Breast epithelium (tissue), 4 donors: ENCODE data around the gene CPSF4L. TPM values are rescaled to one million over a fixed set of nuclear protein-coding genes. Genes with fewer than 3 reads are reported as not detected.

Experiments used
- DNase-seq, 2 donors: peaks; one replicate each; pipeline ENCODE4 v3.0.0-alpha.2; 2019; ENCODE audit warnings: low spot score in 2 of 2
- H3K27ac ChIP-seq, 2 donors: fragments of 200-600 bp; sonication (generic) in 1 of 2; one replicate each; pipeline ENCODE4 v1.5.1; 2016 to 2019; ENCODE audit warnings: mild to moderate bottlenecking in 1 of 2
- H3K27me3 ChIP-seq, 2 donors: fragments of 200-600 bp; sonication (generic) in 1 of 2; one replicate each; pipeline versions ENCODE4 v1.5.1 to v1.6.0; 2017 to 2019; ENCODE audit warnings: control low read depth in 1 of 2, mild to moderate bottlenecking in 1 of 2
- H3K36me3 ChIP-seq: fragments of 200-600 bp; one replicate; pipeline ENCODE4 v1.5.1; 2019
- H3K4me1 ChIP-seq, 2 donors: fragments of 200-600 bp; sonication (generic); one replicate each; pipeline ENCODE4 v1.5.1; 2016 to 2019; ENCODE audit warnings: control low read depth in 1 of 2
- H3K4me3 ChIP-seq, 3 donors: fragments of 200-600 bp; sonication (generic); 1 replicate in 2 of 3; 2 replicates in 1 of 3; pipeline ENCODE4 v1.5.1; 2016 to 2019; ENCODE audit warnings: mild to moderate bottlenecking in 3 of 3, moderate library complexity in 2 of 3
- H3K9me3 ChIP-seq, 2 donors: fragments of 200-600 bp; sonication (generic) in 1 of 2; one replicate each; pipeline ENCODE4 v1.5.1; 2016 to 2019; ENCODE audit warnings: control low read depth in 1 of 2
- CTCF ChIP-seq, 3 donors: fragments of 450-650 bp; IDR thresholded peaks; one replicate each; pipeline ENCODE4 v1.5.1; 2016 to 2017; ENCODE audit warnings: antibody characterized with exemption in 3 of 3, mild to moderate bottlenecking in 3 of 3, moderate library complexity in 3 of 3
- POLR2A ChIP-seq: fragments of 450-650 bp; IDR thresholded peaks from one replicate; pipeline ENCODE4 v1.6.1; 2016; ENCODE audit warnings: antibody characterized with exemption, mild to moderate bottlenecking, moderate library complexity
- POLR2AphosphoS5 ChIP-seq, 3 donors: sonication (generic); formaldehyde crosslinking; IDR thresholded peaks; one replicate each; pipeline ENCODE4 v1.6.1; 2017; ENCODE audit warnings: antibody characterized with exemption in 3 of 3
- intact Hi-C: fragments of 100-400 bp; cut with DNase I; formaldehyde crosslinking; loops from one replicate; pipeline ENCODE4 v1.15.1; 2023; ENCODE audit warnings: low total_unique reads
- total RNA-seq, 3 donors: library from RNA; depleted of rRNA; stranded (reverse); fragments of >200 nt; gene quantifications; one replicate each; pipeline ENCODE4 v1.1.0, GENCODE V29; 2016

Gene CPSF4L
- total RNA-seq, 3 donors from 2014 or later = 0.29 TPM; not detected in 2

- H3K27ac ChIP-seq = no peak overlapping the region
- H3K36me3 ChIP-seq = no peaks in the 10 kb centered on the region
- DNase-seq = no peak
- no peaks in the 10 kb centered on the region for H3K9me3 ChIP-seq
- H3K4me1 ChIP-seq = no peaks in the 10 kb centered on the region
- TF ChIP-seq CTCF (IDR thresholded peaks at IDR 0.05) (peak in 1 of 3 donors; percentile 27), POLR2A (no peak), POLR2AphosphoS5 (IDR thresholded peaks at IDR 0.05) (no peak)
- H3K4me3 ChIP-seq = no peak overlapping the region
- intact Hi-C loops = no loop called here
- no peaks in the 10 kb centered on the region for H3K27me3 ChIP-seq
Measured at GRCh38 chr17:73215447-73215846, 46.2 kb downstream of the CPSF4L start.

GRCh38 chr17:73214851-73215250 lies 46.8 kb downstream of the CPSF4L start:
- no peaks in the 10 kb centered on the region for H3K4me1 ChIP-seq
- no peaks in the 10 kb centered on the region for H3K36me3 ChIP-seq
- intact Hi-C loops = no loop called here
- H3K27ac ChIP-seq = no peak overlapping the region
- no peak for TF ChIP-seq POLR2A
- DNase-seq = no peak
- no peaks in the 10 kb centered on the region for H3K27me3 ChIP-seq
- no peak overlapping the region for H3K4me3 ChIP-seq
- no peaks in the 10 kb centered on the region for H3K9me3 ChIP-seq

- no peaks in the 10 kb centered on the region for H3K9me3 ChIP-seq
- no peak for DNase-seq
- no peak overlapping the region for H3K27ac ChIP-seq
- TF ChIP-seq POLR2A = no peak
- TF ChIP-seq POLR2AphosphoS5 (IDR thresholded peaks at IDR 0.05) = no peak
- TF ChIP-seq CTCF (IDR thresholded peaks at IDR 0.05) = no peak
- H3K36me3 ChIP-seq = no peaks in the 10 kb centered on the region
- no peaks in the 10 kb centered on the region for H3K27me3 ChIP-seq
- H3K4me1 ChIP-seq = no peaks in the 10 kb centered on the region
- intact Hi-C loops = no loop called here
- no peak overlapping the region for H3K4me3 ChIP-seq
Measured at GRCh38 chr17:73214008-73214407, 47.7 kb downstream of the CPSF4L start.

GRCh38 chr17:73211745-73212144 lies 49.9 kb downstream of the CPSF4L start:
- intact Hi-C loops = no loop called here
- no peaks in the 10 kb centered on the region for H3K36me3 ChIP-seq
- H3K27me3 ChIP-seq = no peaks in the 10 kb centered on the region
- H3K4me1 ChIP-seq = no peaks in the 10 kb centered on the region
- no peak for TF ChIP-seq CTCF (IDR thresholded peaks at IDR 0.05)
- no peak for TF ChIP-seq POLR2A
- no peak for TF ChIP-seq POLR2AphosphoS5 (IDR thresholded peaks at IDR 0.05)
- H3K4me3 ChIP-seq = no peak overlapping the region
- DNase-seq = peak in 1 of 2 donors; percentile 16
- no peaks in the 10 kb centered on the region for H3K9me3 ChIP-seq
- H3K27ac ChIP-seq = no peak overlapping the region

GRCh38 chr17:73210002-73210678 lies 51.5 kb downstream of the CPSF4L start:
- TF ChIP-seq POLR2A (no peak), POLR2AphosphoS5 (IDR thresholded peaks at IDR 0.05) (no peak), CTCF (IDR thresholded peaks at IDR 0.05) (no peak)
- H3K36me3 ChIP-seq = no peaks in the 10 kb centered on the region
- intact Hi-C loops = no loop called here

More at GRCh38 chr17:73210002-73210678, 51.5 kb downstream of the CPSF4L start:
- no peaks in the 10 kb centered on the region for H3K9me3 ChIP-seq
- no peak for DNase-seq
- no peak overlapping the region for H3K27ac ChIP-seq
- H3K4me3 ChIP-seq = no peak overlapping the region
- no peaks in the 10 kb centered on the region for H3K27me3 ChIP-seq
- H3K4me1 ChIP-seq = no peaks in the 10 kb centered on the region
